Gastroesophageal sphincter (tissue), 3 donors: ENCODE results near the gene EXOC4.

Source experiments
- CTCF ChIP-seq, 4 experiments: fragments of 200-600 bp in 2 of 4; fragments of 450-650 bp in 2 of 4; sonication (generic) in 1 of 4; IDR thresholded peaks; one replicate each; pipeline ENCODE4 v1.5.1; 2017 to 2019; ENCODE audit warnings: antibody characterized with exemption in 4 of 4, mild to moderate bottlenecking in 2 of 4, moderate library complexity in 2 of 4
- EP300 ChIP-seq: sonication (generic); formaldehyde crosslinking; IDR thresholded peaks from one replicate; pipeline ENCODE4 v1.6.1; 2017; ENCODE audit warnings: antibody characterized with exemption, mild to moderate bottlenecking
- POLR2A ChIP-seq, 2 donors: fragments of 450-650 bp; IDR thresholded peaks; one replicate each; pipeline ENCODE4 v1.6.1; 2017; ENCODE audit warnings: antibody characterized with exemption in 2 of 2, mild to moderate bottlenecking in 2 of 2, moderate library complexity in 1 of 2

GRCh38 chr7:133854739-133855138, 601.9 kb downstream of the EXOC4 start:
- TF ChIP-seq EP300 (no peak), POLR2A (IDR thresholded peaks at IDR 0.05) (no peak), CTCF (IDR thresholded peaks at IDR 0.05) (no peak)
